ACHN (cell line): ENCODE results near the gene XXYLT1.

Experiments
- DNase-seq: peaks from one replicate; pipeline ENCODE4 v3.0.0-alpha.2; 2015
- in situ Hi-C: cut with HindIII; loops from 2 replicates; pipeline ENCODE4 v1.10.0; 2017; ENCODE audit warnings: low sequenced_read_pairs, low pct_ligation_motif_present, low pct_unique_long_range_greater_than_20kb

The XXYLT1 gene

GRCh38 chr3:195255571-195256501 lies 15.1 kb downstream of the XXYLT1 start:
- in situ Hi-C loops: no loop called here
- DNase-seq: no peak

- no peak for DNase-seq
- in situ Hi-C loops: no loop called here
Observed at GRCh38 chr3:195255176-195255500, 15.8 kb downstream of the XXYLT1 start.

GRCh38 chr3:195254454-195255175 lies 16.3 kb downstream of the XXYLT1 start:
- in situ Hi-C loops: no loop called here
- DNase-seq: no peak

GRCh38 chr3:195253923-195254432 lies 17.0 kb downstream of the XXYLT1 start:
- in situ Hi-C loops: no loop called here
- DNase-seq: no peak

GRCh38 chr3:195251336-195252065 lies 19.5 kb downstream of the XXYLT1 start:
- in situ Hi-C loops: no loop called here
- DNase-seq: no peak

GRCh38 chr3:195250473-195251251 lies 20.3 kb downstream of the XXYLT1 start:
- DNase-seq: no peak
- in situ Hi-C loops: no loop called here

- DNase-seq: no peak
- in situ Hi-C loops: loop anchor here (25.0 kb wide), 1 partner anchor 563 kb away; the partner anchor contains the start of gene FAM43A
Observed at GRCh38 chr3:195249858-195250464, 21.0 kb downstream of the XXYLT1 start.

GRCh38 chr3:195249057-195249770 lies 21.7 kb downstream of the XXYLT1 start:
- no peak for DNase-seq
- in situ Hi-C loops: loop anchor here (25.0 kb wide), 1 partner anchor 562 kb away; the partner anchor contains the start of gene FAM43A

GRCh38 chr3:195248281-195248680 lies 22.7 kb downstream of the XXYLT1 start:
- in situ Hi-C loops: loop anchor here (25.0 kb wide), 1 partner anchor 561 kb away; the partner anchor contains the start of gene FAM43A
- DNase-seq: no peak

GRCh38 chr3:195247863-195248189 lies 23.1 kb downstream of the XXYLT1 start:
- in situ Hi-C loops: loop anchor here (25.0 kb wide), 1 partner anchor 561 kb away; the partner anchor contains the start of gene FAM43A
- DNase-seq: no peak

- in situ Hi-C loops: loop anchor here (25.0 kb wide), 1 partner anchor 560 kb away; the partner anchor contains the start of gene FAM43A
Observed at GRCh38 chr3:195247086-195247862, 23.7 kb downstream of the XXYLT1 start.

GRCh38 chr3:195246581-195246995 lies 24.4 kb downstream of the XXYLT1 start:
- no peak for DNase-seq
- in situ Hi-C loops: loop anchor here (25.0 kb wide), 1 partner anchor 559 kb away; the partner anchor contains the start of gene FAM43A

More at GRCh38 chr3:195247086-195247862, 23.7 kb downstream of the XXYLT1 start:
- no peak for DNase-seq

GRCh38 chr3:195245531-195245951 lies 25.4 kb downstream of the XXYLT1 start:
- DNase-seq: no peak
- in situ Hi-C loops: loop anchor here (25.0 kb wide), 1 partner anchor 558 kb away; the partner anchor contains the start of gene FAM43A

GRCh38 chr3:195241592-195242355 lies 29.2 kb downstream of the XXYLT1 start:
- DNase-seq: no peak

GRCh38 chr3:195240939-195241338 lies 30.0 kb downstream of the XXYLT1 start:
- DNase-seq: no peak
- in situ Hi-C loops: loop anchor here (25.0 kb wide), 1 partner anchor 554 kb away; the partner anchor contains the start of gene FAM43A

More at GRCh38 chr3:195241592-195242355, 29.2 kb downstream of the XXYLT1 start:
- in situ Hi-C loops: loop anchor here (25.0 kb wide), 1 partner anchor 554 kb away; the partner anchor contains the start of gene FAM43A
